Right cardiac atrium (tissue), 5 donors: ENCODE results near the gene CIRBP. TPM values are rescaled to one million over a fixed set of nuclear protein-coding genes. Genes with fewer than 3 reads are reported as not detected.

Experiments
- ATAC-seq, 2 donors: fragments of 200-7000 bp; cut with Tn5 transposase; one replicate each; pipeline versions ENCODE4 v1.8.0 to v1.9.1; 2020; ENCODE audit warnings: moderate library complexity in 2 of 2, mild to moderate bottlenecking in 1 of 2
- DNase-seq, 3 donors: peaks; one replicate each; pipeline ENCODE4 v3.0.0-alpha.2; 2020
- H3K27ac ChIP-seq: one replicate; pipeline ENCODE4 v1.5.1; 2013; ENCODE audit warnings: mild to moderate bottlenecking, low read length, control low read depth, moderate library complexity
- H3K27me3 ChIP-seq: one replicate; pipeline ENCODE4 v1.6.1; 2013; ENCODE audit not compliant: control insufficient read depth, insufficient read depth
- H3K4me1 ChIP-seq: one replicate; pipeline ENCODE4 v1.6.1; 2013; ENCODE audit warnings: low read length; ENCODE audit not compliant: control insufficient read depth, insufficient read depth
- H3K4me3 ChIP-seq: one replicate; pipeline ENCODE4 v1.5.1; 2013; ENCODE audit warnings: low read length, control low read depth
- H3K9me3 ChIP-seq: one replicate; pipeline ENCODE4 v1.6.1; 2013; ENCODE audit warnings: low read length; ENCODE audit not compliant: control insufficient read depth
- WGBS: extraction: QIAGEN DNeasy Blood & Tissue Kit; methylation state at CpG from one replicate; pipeline ENCODE4 v1.1.7; 2013; 5-methylcytosine and 5-hydroxymethylcytosine counted together
- intact Hi-C, 4 donors: fragments of 100-400 bp; cut with DNase I; formaldehyde crosslinking; loops; one replicate each; pipeline versions ENCODE4 v1.11.0 to v1.14.0; 2022 to 2023
- polyA plus RNA-seq: library from polyadenylated mRNA; stranded (reverse); fragments of 200-250 nt; gene quantifications from one replicate; pipeline ENCODE4 v1.2.3, GENCODE V29; 2013
- total RNA-seq, 4 donors: library from RNA; stranded (reverse); fragmentation: NEBNext Ultra II Directional; extraction: Animal tissue kit (Norgen Biotek cat#: 25700); gene quantifications; one replicate each; pipeline ENCODE4 v1.2.1, GENCODE V29; 2021
- donor health status: healthy with polysubstance abuse.
- donor health status: DM: no; HTN: yes; CAD: no.
- donor health status: DM: no; HTN: no; CAD: no.
- donor health status: DM: no; HTN: yes; CAD: no; lungs with severe emphysema.
- donor health status: DM: yes; HTN: yes; CAD: no.

CIRBP gene
- total and polyA plus RNA-seq, 5 donors = 288 to 417 (median 369) TPM

DNA sequence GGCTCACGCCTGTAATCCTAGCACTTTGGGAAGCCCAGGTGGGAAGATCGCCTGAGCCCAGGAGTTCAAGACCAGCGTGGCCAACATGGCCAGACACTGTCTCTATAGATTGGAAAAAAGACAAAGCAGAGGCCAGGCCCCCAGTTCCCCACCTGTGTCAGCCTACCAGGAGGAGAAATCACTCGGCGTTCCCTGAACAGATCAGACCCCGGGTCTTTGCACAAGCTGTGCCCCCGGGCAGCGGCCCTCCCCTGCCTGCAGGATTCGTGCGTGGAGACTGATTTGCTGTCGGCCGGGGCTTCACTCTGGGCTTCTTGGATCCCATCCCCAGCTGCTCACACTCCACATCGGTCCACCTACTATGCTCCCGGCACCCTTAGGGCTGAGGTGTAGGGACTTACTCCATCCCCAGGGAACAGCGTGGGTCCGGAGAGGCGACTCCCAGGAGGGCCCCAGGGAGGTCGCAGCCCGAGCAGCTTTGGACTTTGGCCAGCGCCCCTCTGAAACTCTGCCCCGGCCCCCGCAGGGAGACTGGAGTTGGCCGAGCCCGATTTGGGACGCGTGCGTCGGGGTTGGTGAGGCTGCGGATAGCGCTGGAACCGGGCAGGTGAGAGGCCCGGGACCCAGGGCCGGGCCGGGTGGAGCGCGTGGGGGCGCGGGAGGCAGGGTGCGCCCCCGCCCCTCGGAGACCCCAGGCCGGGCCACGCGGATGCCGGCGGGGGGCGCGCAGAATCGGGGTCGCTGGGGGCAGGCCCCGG, 16.0 kb downstream of the CIRBP start:
- H3K9me3 ChIP-seq = no peaks in the 10 kb centered on the region
- H3K27ac ChIP-seq = no peak overlapping the region
- H3K4me1 ChIP-seq = no peaks in the 10 kb centered on the region
- peak overlapping the region; percentile 38 for H3K4me3 ChIP-seq
- H3K27me3 ChIP-seq = no peaks in the 10 kb centered on the region
- ATAC-seq (no peak), DNase-seq (no peak)
- intact Hi-C loops = loop anchor here in 3 of 4 donors (5.0 to 10.0 kb wide), 3 partner anchors 70 to 97 kb away; partner anchors contain the start of gene NDUFS7 (in 1 of the 3)
- 17% methylated on average over 51 of the region's 51 CpGs for WGBS

DNA sequence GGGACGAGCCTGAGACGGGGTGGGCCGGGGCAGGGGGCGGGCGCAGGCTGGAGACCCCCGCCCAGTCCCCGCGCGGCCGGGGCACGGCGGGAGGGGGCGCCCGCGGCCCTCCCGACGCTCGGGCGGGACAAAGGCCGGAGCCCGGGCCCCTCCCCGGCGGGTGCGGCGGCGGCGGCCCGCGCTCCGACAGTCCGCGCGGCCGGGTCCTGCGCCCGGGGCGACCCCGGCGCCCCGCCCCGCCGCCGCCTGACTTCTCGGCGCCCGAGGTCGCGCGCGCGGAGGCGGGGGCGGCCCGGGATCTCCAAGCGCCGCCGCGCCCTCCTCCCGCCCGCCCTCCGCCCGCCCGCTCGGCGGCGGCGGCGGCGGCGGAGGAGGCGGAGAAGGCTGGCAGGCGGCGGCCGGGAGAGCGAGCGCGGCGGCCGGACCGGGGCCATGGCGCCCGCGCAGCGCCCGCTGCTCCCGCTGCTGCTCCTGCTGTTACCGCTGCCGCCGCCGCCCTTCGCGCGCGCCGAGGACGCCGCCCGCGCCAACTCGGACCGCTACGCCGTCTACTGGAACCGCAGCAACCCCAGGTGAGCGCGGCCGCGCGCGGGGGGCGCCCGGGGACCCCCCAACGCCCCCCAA, 16.7 kb downstream of the CIRBP start, which contains the start of gene EFNA2:
Gene EFNA2, plus strand, starts transcription at position 137 of the 624 bp plus-strand sequence. Its CDS starts 296 bp downstream, at position 433.
- WGBS = under 1% methylated on average over 110 of the region's 113 CpGs
- Histone ChIP-seq H3K4me1 (no peaks in the 10 kb centered on the region), H3K27me3 (no peaks in the 10 kb centered on the region), H3K9me3 (no peaks in the 10 kb centered on the region), H3K4me3 (peak within 1 kb of the TSS; percentile 38), H3K27ac (no peak within 1 kb of the TSS)
- intact Hi-C loops = loop anchor here in 3 of 4 donors (10.0 kb wide), 2 partner anchors 69 to 89 kb away; a partner anchor contains a TSS
- ATAC-seq (no peak), DNase-seq (no peak)

GRCh38 chr19:1286487-1287353, 17.6 kb downstream of the CIRBP start:
- peak overlapping the region; percentile 38 for H3K4me3 ChIP-seq
- H3K27me3 ChIP-seq = no peaks in the 10 kb centered on the region
- intact Hi-C loops = loop anchor here in 3 of 4 donors (10.0 kb wide), 2 partner anchors 68 to 88 kb away; a partner anchor contains a TSS
- H3K4me1 ChIP-seq = no peaks in the 10 kb centered on the region
- no peaks in the 10 kb centered on the region for H3K9me3 ChIP-seq
- no peak for ATAC-seq
- peak in 1 of 3 donors; percentile 56 for DNase-seq
- 34% methylated on average over 38 of the region's 38 CpGs for WGBS
- no peak overlapping the region for H3K27ac ChIP-seq

DNA sequence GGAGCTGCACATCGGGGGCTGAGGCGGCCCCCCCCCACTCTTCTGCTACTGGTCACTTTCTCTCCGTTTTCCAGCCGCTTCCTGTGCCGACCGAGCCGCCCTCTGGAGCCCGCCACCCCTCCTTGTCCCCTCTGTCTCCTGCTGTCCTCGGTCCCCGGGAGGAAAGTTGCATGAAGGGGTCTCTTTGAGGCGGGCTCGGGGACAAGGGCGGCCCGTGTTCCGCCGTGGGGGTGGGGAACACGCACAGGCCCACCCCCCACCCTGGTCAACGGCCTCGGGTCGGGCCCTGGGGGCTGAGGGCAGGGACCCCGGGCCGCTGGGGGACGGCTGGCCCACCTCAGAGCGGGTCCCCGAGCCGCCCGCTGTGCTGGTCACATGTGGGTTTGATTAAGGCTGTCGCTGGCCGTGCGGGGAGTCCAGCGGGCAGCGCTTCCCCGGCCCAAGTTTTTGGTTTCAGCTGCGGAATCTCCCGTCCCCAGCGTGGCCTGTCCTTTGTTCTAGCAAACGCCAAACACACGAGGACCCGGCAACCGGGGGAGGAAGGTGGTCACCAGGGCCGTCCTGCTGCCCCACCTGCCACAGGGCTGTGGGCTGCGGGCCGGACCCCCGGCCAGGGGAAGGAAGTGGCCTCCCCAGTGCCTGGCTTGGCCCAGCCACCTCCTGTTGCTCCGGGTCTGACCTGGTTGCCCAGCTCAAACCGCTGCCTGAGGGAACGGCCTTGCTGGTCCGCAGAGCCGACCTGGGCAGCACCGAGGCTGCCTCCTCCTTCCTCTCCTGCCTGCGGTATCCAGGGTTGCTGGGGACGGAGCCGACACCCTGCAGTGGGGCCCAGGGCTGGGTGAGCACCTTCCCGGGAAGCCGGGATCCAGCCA, 18.5 kb downstream of the CIRBP start:
- intact Hi-C loops = loop anchor here in 3 of 4 donors (10.0 kb wide), 2 partner anchors 67 to 87 kb away; a partner anchor contains a TSS
- ATAC-seq (no peak), DNase-seq (peak in 1 of 3 donors; percentile 53)
- WGBS = 37% methylated on average over 55 of the region's 55 CpGs
- Histone ChIP-seq H3K4me1 (no peaks in the 10 kb centered on the region), H3K4me3 (no peak overlapping the region), H3K27ac (no peak overlapping the region), H3K9me3 (no peaks in the 10 kb centered on the region), H3K27me3 (no peaks in the 10 kb centered on the region)

- intact Hi-C loops = loop anchor here in 3 of 4 donors (10.0 kb wide), 2 partner anchors 67 to 87 kb away; a partner anchor contains a TSS
- peak in 1 of 3 donors; percentile 57 for DNase-seq
- H3K4me1 ChIP-seq = no peaks in the 10 kb centered on the region
- 91% methylated on average over 18 of the region's 18 CpGs for WGBS
- ATAC-seq = no peak
- H3K27ac ChIP-seq = no peak overlapping the region
- H3K9me3 ChIP-seq = no peaks in the 10 kb centered on the region
- H3K4me3 ChIP-seq = no peak overlapping the region
- no peaks in the 10 kb centered on the region for H3K27me3 ChIP-seq
These were observed 19.1 kb downstream of the CIRBP start for GRCh38 chr19:1288226-1288612.

- Histone ChIP-seq H3K27me3 (no peaks in the 10 kb centered on the region), H3K4me1 (no peaks in the 10 kb centered on the region), H3K4me3 (no peak overlapping the region), H3K27ac (no peak overlapping the region), H3K9me3 (no peaks in the 10 kb centered on the region)
- DNase-seq = no peak
- ATAC-seq = no peak
- WGBS = 86% methylated on average over 41 of the region's 41 CpGs
- intact Hi-C loops = loop anchor here in 3 of 4 donors (10.0 kb wide), 2 partner anchors 66 to 86 kb away; a partner anchor contains a TSS
These were observed 19.9 kb downstream of the CIRBP start for GRCh38 chr19:1288833-1289685.

- no peaks in the 10 kb centered on the region for H3K27me3 ChIP-seq
- intact Hi-C loops = loop anchor here (5.0 to 10.0 kb wide), 3 partner anchors 48 to 85 kb away; a partner anchor contains a TSS
- 77% methylated on average over 19 of the region's 19 CpGs for WGBS
- H3K4me3 ChIP-seq = no peak overlapping the region
- H3K27ac ChIP-seq = no peak overlapping the region
- no peak for DNase-seq
- no peak for ATAC-seq
- no peaks in the 10 kb centered on the region for H3K9me3 ChIP-seq
- H3K4me1 ChIP-seq = no peaks in the 10 kb centered on the region
These were observed 20.5 kb downstream of the CIRBP start for GRCh38 chr19:1289686-1290025.

- intact Hi-C loops = loop anchor here in 1 of 4 donors (5.0 kb wide), 1 partner anchor 47 kb away; no protein-coding TSS in a partner anchor
- no peaks in the 10 kb centered on the region for H3K9me3 ChIP-seq
- ATAC-seq = no peak
- H3K4me3 ChIP-seq = no peak overlapping the region
- no peaks in the 10 kb centered on the region for H3K27me3 ChIP-seq
- no peaks in the 10 kb centered on the region for H3K4me1 ChIP-seq
- no peak overlapping the region for H3K27ac ChIP-seq
- 87% methylated on average over 24 of the region's 24 CpGs for WGBS
- DNase-seq = no peak
These were observed 21.1 kb downstream of the CIRBP start for GRCh38 chr19:1290196-1290702.
